Spinal cord (tissue), 10 donors: ENCODE measurements around the gene SGMS1. TPM values are rescaled to one million over a fixed set of nuclear protein-coding genes. Genes with fewer than 3 reads are reported as not detected.

Experiments
- DNase-seq, 6 donors: peaks; one replicate each; pipeline versions ENCODE4 v3.0.0 to v3.0.0-alpha.2; 2013 to 2015; ENCODE audit warnings: low spot score in 6 of 6, low read depth in 4 of 6
- H3K27ac ChIP-seq: one replicate; pipeline ENCODE4 v1.5.1; 2013; ENCODE audit warnings: low read depth, low read length, control low read depth
- H3K27me3 ChIP-seq: one replicate; pipeline ENCODE4 v1.6.1; 2013; ENCODE audit warnings: low read length; ENCODE audit not compliant: control insufficient read depth, insufficient read depth
- H3K36me3 ChIP-seq: one replicate; pipeline ENCODE4 v1.6.1; 2013; ENCODE audit warnings: low read length; ENCODE audit not compliant: control insufficient read depth, insufficient read depth
- H3K4me1 ChIP-seq: one replicate; pipeline ENCODE4 v1.6.1; 2013; ENCODE audit warnings: low read length; ENCODE audit not compliant: control insufficient read depth, insufficient read depth
- H3K4me3 ChIP-seq: one replicate; pipeline ENCODE4 v1.5.1; 2013; ENCODE audit warnings: low read depth, low read length, control low read depth
- H3K9me3 ChIP-seq: one replicate; pipeline ENCODE4 v1.6.1; 2013; ENCODE audit warnings: low read length; ENCODE audit not compliant: control insufficient read depth, insufficient read depth
- WGBS: methylation state at CpG from one replicate; pipeline ENCODE4 v1.1.5; 2013; ENCODE audit warnings: missing lambda C conversion rate; ENCODE audit not compliant: insufficient coverage; 5-methylcytosine and 5-hydroxymethylcytosine counted together
- polyA plus RNA-seq, 2 donors: library from polyadenylated mRNA; unstranded; fragments of 120-200 nt; gene quantifications; one replicate each; pipeline ENCODE4 v1.2.1, GENCODE V29; 2013; ENCODE audit not compliant: insufficient read length in 2 of 2
- total RNA-seq, 2 donors: library from RNA; depleted of rRNA in 1 of 2; stranded (reverse); fragments of 120-200 nt in 1 of 2; fragments of >200 nt in 1 of 2; gene quantifications; one replicate each; pipeline versions ENCODE4 v1.2.3 to v1.2.4, GENCODE V29; 2013 to 2014
- donor health status: healthy.

Gene SGMS1
- total and polyA plus RNA-seq, 4 donors, result 24.5 to 57.2 (median 40.5) TPM

GRCh38 chr10:50291261-50291850 lies 332.4 kb downstream of the SGMS1 start:
- Histone ChIP-seq H3K36me3 (no peaks in the 10 kb centered on the region), H3K27ac (no peak overlapping the region), H3K27me3 (no peaks in the 10 kb centered on the region), H3K4me1 (no peaks in the 10 kb centered on the region), H3K4me3 (no peak overlapping the region), H3K9me3 (no peaks in the 10 kb centered on the region)
- no CpG with 5 or more reads among the region's 1 CpG for WGBS
- DNase-seq, result no peak

- no peaks in the 10 kb centered on the region for H3K27me3 ChIP-seq
- H3K36me3 ChIP-seq, result no peaks in the 10 kb centered on the region
- no peak for DNase-seq
- 100% methylated on average over 2 of the region's 6 CpGs for WGBS
- no peak overlapping the region for H3K4me3 ChIP-seq
- H3K4me1 ChIP-seq, result no peaks in the 10 kb centered on the region
- H3K9me3 ChIP-seq, result no peaks in the 10 kb centered on the region
- no peak overlapping the region for H3K27ac ChIP-seq
These were observed 334.6 kb downstream of the SGMS1 start for GRCh38 chr10:50289196-50289595.

- DNase-seq, result peak in 2 of 6 donors; percentile 32 to 56
- H3K27ac ChIP-seq, result no peak overlapping the region
These were observed 336.6 kb downstream of the SGMS1 start for GRCh38 chr10:50286996-50287803.

GRCh38 chr10:50286517-50286916 lies 337.2 kb downstream of the SGMS1 start:
- no peaks in the 10 kb centered on the region for H3K9me3 ChIP-seq
- no peak overlapping the region for H3K27ac ChIP-seq
- 23% methylated on average over 1 of the region's 2 CpGs for WGBS
- no peaks in the 10 kb centered on the region for H3K4me1 ChIP-seq
- no peaks in the 10 kb centered on the region for H3K27me3 ChIP-seq
- peak in 3 of 6 donors; percentile 11 to 87 (median 66) for DNase-seq
- H3K4me3 ChIP-seq, result no peak overlapping the region
- H3K36me3 ChIP-seq, result no peaks in the 10 kb centered on the region

More at GRCh38 chr10:50286996-50287803, 336.6 kb downstream of the SGMS1 start:
- no peaks in the 10 kb centered on the region for H3K36me3 ChIP-seq
- H3K4me3 ChIP-seq, result no peak overlapping the region
- no peaks in the 10 kb centered on the region for H3K4me1 ChIP-seq
- whole genome bisulfite sequencing, result 51% methylated on average over 3 of the region's 9 CpGs
- H3K9me3 ChIP-seq, result no peaks in the 10 kb centered on the region
- no peaks in the 10 kb centered on the region for H3K27me3 ChIP-seq

- WGBS, result 100% methylated on average over 1 of the region's 4 CpGs
These were observed 341.7 kb downstream of the SGMS1 start for GRCh38 chr10:50281967-50282522.

DNA sequence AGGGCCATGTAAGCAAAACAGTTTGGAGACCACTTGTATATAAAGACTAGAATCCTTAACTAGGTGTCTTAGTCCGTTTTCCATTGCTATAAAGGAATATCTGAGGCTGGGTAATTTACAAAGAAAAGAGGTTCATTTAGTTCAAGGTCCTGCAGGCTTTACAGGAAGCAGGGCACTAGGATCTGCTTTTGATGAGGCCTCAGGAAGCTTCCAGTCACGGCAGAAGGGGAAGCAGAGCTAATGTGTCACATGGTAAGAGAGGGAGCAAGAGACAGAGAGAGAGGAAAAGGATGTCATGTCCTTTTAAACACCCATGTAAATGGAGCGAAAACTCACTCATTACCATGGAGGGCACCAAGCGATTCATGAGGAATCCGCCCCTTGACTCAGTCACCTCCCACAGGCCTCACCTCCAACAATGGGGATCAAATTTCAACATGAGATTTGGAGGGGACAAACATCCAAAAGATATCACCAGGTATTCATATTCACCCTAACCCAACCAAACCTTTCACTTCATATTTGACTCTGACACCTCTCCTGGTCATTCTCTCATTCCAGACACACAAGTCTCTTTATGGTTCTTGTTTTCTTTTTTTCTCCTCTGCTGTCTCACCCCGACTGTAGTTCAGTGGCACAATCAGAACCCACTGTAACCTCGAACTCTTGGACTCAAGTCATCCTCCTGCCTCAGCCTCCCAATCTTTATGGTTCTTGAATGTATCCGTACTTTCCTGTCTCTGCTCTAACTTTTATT lies 342.4 kb downstream of the SGMS1 start:
- no peak for DNase-seq
- Histone ChIP-seq H3K27ac (no peak overlapping the region), H3K36me3 (no peaks in the 10 kb centered on the region), H3K27me3 (no peaks in the 10 kb centered on the region), H3K9me3 (no peaks in the 10 kb centered on the region), H3K4me3 (no peak overlapping the region), H3K4me1 (no peaks in the 10 kb centered on the region)
- WGBS, result 91% methylated on average over 6 of the region's 8 CpGs

More at GRCh38 chr10:50281967-50282522, 341.7 kb downstream of the SGMS1 start:
- H3K4me1 ChIP-seq, result no peaks in the 10 kb centered on the region
- no peak for DNase-seq
- H3K9me3 ChIP-seq, result no peaks in the 10 kb centered on the region
- no peaks in the 10 kb centered on the region for H3K27me3 ChIP-seq
- no peaks in the 10 kb centered on the region for H3K36me3 ChIP-seq
- no peak overlapping the region for H3K27ac ChIP-seq
- H3K4me3 ChIP-seq, result no peak overlapping the region

- Histone ChIP-seq H3K27me3 (no peaks in the 10 kb centered on the region), H3K27ac (no peak overlapping the region), H3K4me1 (no peaks in the 10 kb centered on the region), H3K36me3 (no peaks in the 10 kb centered on the region), H3K9me3 (no peaks in the 10 kb centered on the region), H3K4me3 (no peak overlapping the region)
- 69% methylated on average over 2 of the region's 5 CpGs for WGBS
- DNase-seq, result peak in 1 of 6 donors; percentile 14
These were observed 343.5 kb downstream of the SGMS1 start for GRCh38 chr10:50280049-50280841.

GRCh38 chr10:50279489-50279888 lies 344.3 kb downstream of the SGMS1 start:
- 46% methylated on average over 4 of the region's 5 CpGs for WGBS

More at GRCh38 chr10:50279489-50279888, 344.3 kb downstream of the SGMS1 start:
- Histone ChIP-seq H3K9me3 (no peaks in the 10 kb centered on the region), H3K36me3 (no peaks in the 10 kb centered on the region), H3K27me3 (no peaks in the 10 kb centered on the region), H3K4me1 (no peaks in the 10 kb centered on the region), H3K27ac (no peak overlapping the region), H3K4me3 (no peak overlapping the region)
- DNase-seq, result peak in 1 of 6 donors; percentile 37
